Skin epidermis (tissue), 12 donors: ENCODE data around the gene AFF2.

Experiments
- H3K27ac ChIP-seq, 21 experiments: fragments of 200-600 bp; sonication (generic) in 11 of 21; one replicate each; pipeline ENCODE4 v1.5.0; 2020; ENCODE audit warnings: mild to moderate bottlenecking in 3 of 21, inconsistent platforms in 2 of 21, moderate library complexity in 2 of 21
- H3K4me3 ChIP-seq, 7 experiments: fragments of 200-600 bp; sonication (generic) in 2 of 7; one replicate each; pipeline ENCODE4 v1.5.0; 2020; ENCODE audit warnings: inconsistent platforms in 2 of 7, mild to moderate bottlenecking in 2 of 7, moderate library complexity in 1 of 7

AFF2 gene

DNA sequence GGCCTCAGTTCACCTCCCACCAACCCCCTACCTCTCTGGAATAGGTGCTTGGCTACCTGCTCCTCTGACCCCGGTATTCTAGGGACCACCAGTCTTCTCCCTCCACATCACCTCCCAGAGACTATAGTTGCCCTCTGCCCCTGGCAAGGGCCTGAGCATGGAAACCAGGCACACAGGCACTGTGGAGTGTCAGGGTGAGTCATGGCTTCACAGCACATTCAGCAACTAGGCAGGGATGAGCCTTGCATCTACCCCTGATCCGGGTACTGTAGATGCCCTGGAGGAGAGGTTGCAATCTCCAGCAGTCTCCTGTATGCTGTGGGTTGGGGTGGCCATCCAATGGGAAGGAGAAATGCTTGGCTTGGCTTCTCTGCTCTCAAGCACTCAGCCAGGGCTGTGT, 532.0 kb downstream of the AFF2 start:
- Histone ChIP-seq H3K27ac (no peak overlapping the region), H3K4me3 (no peak overlapping the region)

- Histone ChIP-seq H3K4me3 (no peak overlapping the region), H3K27ac (no peak overlapping the region)
Observed at GRCh38 chrX:149036086-149036485, 535.7 kb downstream of the AFF2 start.

- Histone ChIP-seq H3K4me3 (no peak overlapping the region), H3K27ac (no peak overlapping the region)
Observed at GRCh38 chrX:149037281-149037870, 537.0 kb downstream of the AFF2 start.

GRCh38 chrX:149039057-149039456, 538.6 kb downstream of the AFF2 start:
- no peak overlapping the region for H3K4me3 ChIP-seq
- no peak overlapping the region for H3K27ac ChIP-seq

- Histone ChIP-seq H3K4me3 (no peak overlapping the region), H3K27ac (no peak overlapping the region)
Observed at GRCh38 chrX:149040873-149041535, 540.6 kb downstream of the AFF2 start.

DNA sequence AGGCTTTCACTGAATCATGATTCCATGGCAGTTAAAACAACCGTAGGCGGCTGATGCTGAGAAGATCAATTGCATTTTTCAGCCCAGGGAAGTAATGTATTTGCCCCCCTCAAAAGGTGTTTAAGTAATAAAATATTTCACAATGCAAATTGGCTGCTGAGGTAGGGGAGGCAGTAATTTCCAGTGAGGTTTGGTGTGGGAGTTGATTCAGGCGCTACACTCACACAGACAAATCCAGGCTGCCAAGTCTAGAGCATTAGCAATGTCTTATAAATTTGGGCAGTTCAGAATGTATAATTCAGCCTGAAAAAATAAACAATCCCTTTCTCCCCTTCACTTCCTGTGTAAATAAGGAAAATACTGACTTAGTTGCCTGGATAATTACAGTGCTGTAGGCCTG, 543.0 kb downstream of the AFF2 start:
- Histone ChIP-seq H3K27ac (no peak overlapping the region), H3K4me3 (no peak overlapping the region)

DNA sequence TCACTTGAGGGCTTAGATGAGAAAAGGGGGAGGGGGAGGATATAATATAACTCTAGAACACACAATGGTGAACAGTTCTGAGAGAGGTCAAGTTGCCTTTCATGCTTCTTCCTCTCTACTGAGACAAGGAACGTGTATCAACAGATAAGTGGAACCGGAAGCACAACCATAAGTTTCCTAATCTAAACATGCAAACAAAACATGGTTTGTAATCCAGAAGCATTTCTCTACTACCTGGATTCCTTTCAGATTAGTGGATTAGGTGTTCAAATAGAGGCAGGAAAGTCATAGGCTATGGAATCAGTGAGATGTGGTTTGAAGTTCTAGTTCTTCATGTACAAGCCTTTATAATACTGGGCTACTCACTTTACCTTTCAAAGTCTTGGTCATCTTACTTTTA, 544.1 kb downstream of the AFF2 start:
- no peak overlapping the region for H3K4me3 ChIP-seq

DNA sequence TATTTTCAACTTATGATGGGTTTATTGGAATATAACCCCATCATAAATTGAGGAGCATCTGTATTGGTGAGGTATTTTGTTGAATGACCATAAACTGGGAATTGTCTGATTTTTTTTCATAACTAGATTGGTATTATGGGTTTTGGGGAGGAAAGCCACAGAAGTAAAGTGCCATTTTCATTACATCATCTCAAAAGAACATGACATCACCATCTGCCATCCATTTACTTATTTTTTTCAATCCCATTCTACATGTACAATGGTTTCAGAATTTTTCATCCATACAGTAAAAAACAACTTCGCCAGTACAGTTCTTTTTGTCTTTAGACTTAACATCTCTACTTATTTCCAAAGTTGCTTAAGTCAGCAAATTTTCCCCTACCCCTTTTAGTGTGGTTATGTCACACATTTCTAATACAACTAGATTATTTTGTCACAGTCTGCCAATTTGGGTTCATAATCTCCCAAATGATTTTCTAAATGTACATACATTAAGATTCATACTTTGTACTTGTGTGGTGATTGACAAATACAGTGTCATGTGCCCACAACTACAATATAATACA, 545.3 kb downstream of the AFF2 start:
- H3K27ac ChIP-seq, result no peak overlapping the region
- H3K4me3 ChIP-seq, result no peak overlapping the region

More for the DNA sequence above, 544.1 kb downstream of the AFF2 start:
- H3K27ac ChIP-seq, result no peak overlapping the region
